Spinal cord (tissue), 10 donors: ENCODE results near the gene B3GALNT2. TPM values are rescaled to one million over a fixed set of nuclear protein-coding genes. Genes with fewer than 3 reads are reported as not detected.

ENCODE experiments used
- DNase-seq, 6 donors: peaks; one replicate each; pipeline versions ENCODE4 v3.0.0 to v3.0.0-alpha.2; 2013 to 2015; ENCODE audit warnings: low spot score in 6 of 6, low read depth in 4 of 6
- H3K27ac ChIP-seq: one replicate; pipeline ENCODE4 v1.5.1; 2013; ENCODE audit warnings: low read depth, low read length, control low read depth
- H3K27me3 ChIP-seq: one replicate; pipeline ENCODE4 v1.6.1; 2013; ENCODE audit warnings: low read length; ENCODE audit not compliant: control insufficient read depth, insufficient read depth
- H3K36me3 ChIP-seq: one replicate; pipeline ENCODE4 v1.6.1; 2013; ENCODE audit warnings: low read length; ENCODE audit not compliant: control insufficient read depth, insufficient read depth
- H3K4me1 ChIP-seq: one replicate; pipeline ENCODE4 v1.6.1; 2013; ENCODE audit warnings: low read length; ENCODE audit not compliant: control insufficient read depth, insufficient read depth
- H3K4me3 ChIP-seq: one replicate; pipeline ENCODE4 v1.5.1; 2013; ENCODE audit warnings: low read depth, low read length, control low read depth
- H3K9me3 ChIP-seq: one replicate; pipeline ENCODE4 v1.6.1; 2013; ENCODE audit warnings: low read length; ENCODE audit not compliant: control insufficient read depth, insufficient read depth
- WGBS: methylation state at CpG from one replicate; pipeline ENCODE4 v1.1.5; 2013; ENCODE audit warnings: missing lambda C conversion rate; ENCODE audit not compliant: insufficient coverage; 5-methylcytosine and 5-hydroxymethylcytosine counted together
- polyA plus RNA-seq, 2 donors: library from polyadenylated mRNA; unstranded; fragments of 120-200 nt; gene quantifications; one replicate each; pipeline ENCODE4 v1.2.1, GENCODE V29; 2013; ENCODE audit not compliant: insufficient read length in 2 of 2
- total RNA-seq, 2 donors: library from RNA; depleted of rRNA in 1 of 2; stranded (reverse); fragments of 120-200 nt in 1 of 2; fragments of >200 nt in 1 of 2; gene quantifications; one replicate each; pipeline versions ENCODE4 v1.2.3 to v1.2.4, GENCODE V29; 2013 to 2014
- donor health status: healthy.

Gene B3GALNT2
- total and polyA plus RNA-seq, 4 donors = 10.1 to 31.1 (median 21.4) TPM

DNA sequence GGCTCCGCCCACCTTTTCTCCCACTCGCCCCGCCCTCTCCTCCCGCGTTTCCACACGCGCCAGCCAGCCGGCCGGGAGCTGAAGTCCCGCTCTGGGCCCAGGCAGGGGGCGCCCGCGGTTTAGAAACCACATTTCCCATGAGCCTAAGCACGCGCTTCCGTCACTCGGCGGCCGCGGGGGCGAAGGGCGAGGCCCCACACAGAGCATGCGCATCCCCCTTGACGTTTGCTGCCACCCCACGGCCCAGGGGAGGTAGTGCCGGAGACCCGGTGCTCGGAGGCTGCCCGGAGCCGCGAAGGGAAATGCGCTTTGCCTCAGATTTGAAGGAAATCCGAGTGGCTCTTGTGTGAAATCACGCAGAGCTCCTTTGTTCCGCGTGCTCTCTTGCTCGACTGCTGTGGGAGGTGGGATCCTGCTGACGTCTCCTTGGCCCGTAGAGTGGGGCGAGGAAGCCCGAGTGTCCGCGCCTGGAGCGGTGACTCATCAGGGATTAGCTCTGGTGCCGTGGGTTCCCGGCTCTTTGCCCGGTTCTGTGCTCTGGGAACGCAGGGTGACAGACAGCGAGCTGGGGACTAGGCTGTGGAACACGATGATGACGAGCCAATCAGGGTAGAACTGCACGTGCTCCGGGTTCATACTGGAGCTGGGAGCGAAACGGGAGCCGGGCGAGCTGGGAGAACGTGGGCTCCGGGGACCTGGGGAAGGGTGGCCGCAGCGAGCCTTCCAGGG is 406 bp upstream of the B3GALNT2 start:
- WGBS = 0% methylated on average over 61 of the region's 61 CpGs
- Histone ChIP-seq H3K27me3 (no peaks in the 10 kb centered on the region), H3K4me1 (peaks cover 15% of the 10 kb centered on the region), H3K9me3 (no peaks in the 10 kb centered on the region), H3K36me3 (no peaks in the 10 kb centered on the region), H3K4me3 (peak overlapping the region; percentile 91), H3K27ac (peak overlapping the region; percentile 100)
- peak; percentile 97 to 100 (median 99) for DNase-seq

DNA sequence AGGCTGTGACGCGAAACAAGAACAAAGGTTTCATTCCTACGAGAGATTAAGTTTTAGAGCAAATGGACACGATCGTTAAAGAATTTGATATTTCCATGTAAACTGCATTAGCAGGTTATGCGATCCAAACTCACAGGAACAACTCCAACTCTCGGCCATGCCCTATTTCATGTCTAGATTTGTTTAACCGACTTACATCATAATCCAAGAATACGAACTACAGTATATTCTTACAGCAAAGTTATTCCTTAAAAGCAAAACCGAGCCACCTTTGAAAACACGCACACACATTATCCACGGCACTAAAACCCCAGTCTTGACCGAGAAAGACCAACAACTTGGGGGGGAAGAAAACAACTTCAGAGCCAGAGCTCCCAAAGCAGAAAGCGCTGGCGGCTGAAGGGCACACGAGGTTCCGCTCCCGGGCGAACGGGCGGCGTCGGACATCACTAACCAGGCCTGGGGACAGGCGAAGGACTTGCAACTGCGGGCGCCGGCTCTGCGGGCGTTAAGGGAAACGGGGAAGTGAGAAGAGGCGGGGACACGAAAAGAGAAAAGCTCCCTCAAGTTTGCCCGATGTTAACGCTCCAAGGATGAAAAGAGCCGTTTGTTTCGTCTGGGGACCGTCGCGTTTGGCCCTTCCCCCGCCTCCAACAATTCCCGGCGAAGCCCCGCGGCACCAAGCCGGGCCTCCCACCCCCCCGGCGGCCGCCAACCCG is 690 bp downstream of the B3GALNT2 start:
- Histone ChIP-seq H3K4me1 (peaks cover 15% of the 10 kb centered on the region), H3K27ac (peak overlapping the region; percentile 100)
- DNase-seq = peak in 4 of 6 donors; percentile 42 to 77 (median 66)

DNA sequence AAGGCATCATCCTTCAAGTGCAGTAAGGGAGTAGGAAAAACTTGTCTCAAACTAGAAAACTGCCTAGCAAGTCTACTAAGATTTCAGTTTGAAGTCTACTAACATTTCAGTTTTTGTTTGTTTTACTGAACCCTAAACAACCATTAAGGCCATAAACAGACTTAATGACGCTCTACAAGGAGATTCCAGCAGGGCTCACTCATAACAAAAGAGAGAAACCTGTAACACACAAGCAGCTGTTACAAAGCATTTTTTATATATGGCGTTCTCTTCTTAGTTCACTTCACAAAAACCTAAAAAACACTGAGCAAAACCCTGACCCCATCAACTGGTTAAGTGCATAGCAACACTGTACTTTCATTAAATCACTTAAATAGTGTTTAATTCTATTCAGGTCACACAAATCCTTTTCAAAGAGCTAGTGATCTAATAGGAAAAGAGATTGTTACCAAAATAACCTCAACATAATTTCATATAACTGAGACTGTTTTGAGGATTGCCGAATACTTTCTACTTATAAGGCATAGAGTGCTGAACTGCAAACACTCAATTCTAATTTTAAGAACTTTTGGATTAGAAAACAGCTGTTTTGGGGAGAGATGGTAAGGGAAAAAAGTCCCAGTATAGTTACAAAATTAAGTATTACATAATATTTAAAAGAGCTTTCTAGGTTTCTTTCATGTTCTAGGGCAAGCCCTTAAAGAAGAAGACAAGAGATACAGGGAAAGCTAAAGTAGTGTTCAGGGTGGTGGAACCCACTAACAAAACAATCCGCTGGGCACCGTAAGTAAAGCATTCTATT is 1.4 kb downstream of the B3GALNT2 start:
- Histone ChIP-seq H3K4me3 (peak overlapping the region; percentile 91), H3K4me1 (peaks cover 15% of the 10 kb centered on the region), H3K27me3 (no peaks in the 10 kb centered on the region), H3K9me3 (no peaks in the 10 kb centered on the region), H3K36me3 (no peaks in the 10 kb centered on the region), H3K27ac (peak overlapping the region; percentile 100)
- peak in 2 of 6 donors; percentile 24 to 59 for DNase-seq
- WGBS = 7% methylated on average over 3 of the region's 5 CpGs

More for the DNA sequence above, 690 bp downstream of the B3GALNT2 start:
- Histone ChIP-seq H3K27me3 (no peaks in the 10 kb centered on the region), H3K4me3 (peak overlapping the region; percentile 91), H3K36me3 (no peaks in the 10 kb centered on the region), H3K9me3 (no peaks in the 10 kb centered on the region)
- under 1% methylated on average over 42 of the region's 49 CpGs for WGBS

DNA sequence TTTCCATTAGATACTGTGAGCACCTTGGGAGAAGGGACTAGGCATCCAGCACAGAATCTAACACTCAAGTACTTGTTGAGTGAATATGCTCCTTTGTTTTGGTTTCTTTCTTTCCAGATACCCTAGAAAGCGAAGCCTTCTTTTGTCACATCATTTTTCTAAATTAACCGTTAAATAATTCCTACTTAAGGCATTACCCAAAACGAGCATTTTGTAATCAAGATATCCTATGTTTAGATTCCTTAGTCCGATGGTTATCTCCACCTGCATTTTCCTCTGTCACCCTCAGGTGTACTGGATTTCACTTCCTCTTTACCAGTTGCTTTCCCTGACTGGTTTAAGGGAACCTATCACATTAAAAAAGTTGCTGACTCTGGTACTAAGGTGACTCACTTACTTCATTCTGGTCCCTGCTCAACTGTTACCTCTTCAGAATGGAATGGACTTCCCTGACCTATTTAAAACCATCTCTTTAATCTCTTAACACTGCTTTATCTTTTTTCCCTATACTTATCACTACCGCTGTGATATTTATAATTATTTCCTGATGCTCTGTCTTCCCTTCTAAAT is 3.2 kb downstream of the B3GALNT2 start:
- Histone ChIP-seq H3K27ac (no peak overlapping the region), H3K9me3 (no peaks in the 10 kb centered on the region), H3K27me3 (no peaks in the 10 kb centered on the region), H3K36me3 (no peaks in the 10 kb centered on the region), H3K4me3 (no peak overlapping the region), H3K4me1 (peaks cover 15% of the 10 kb centered on the region)
- 98% methylated on average over 4 of the region's 5 CpGs for WGBS
- no peak for DNase-seq

DNA sequence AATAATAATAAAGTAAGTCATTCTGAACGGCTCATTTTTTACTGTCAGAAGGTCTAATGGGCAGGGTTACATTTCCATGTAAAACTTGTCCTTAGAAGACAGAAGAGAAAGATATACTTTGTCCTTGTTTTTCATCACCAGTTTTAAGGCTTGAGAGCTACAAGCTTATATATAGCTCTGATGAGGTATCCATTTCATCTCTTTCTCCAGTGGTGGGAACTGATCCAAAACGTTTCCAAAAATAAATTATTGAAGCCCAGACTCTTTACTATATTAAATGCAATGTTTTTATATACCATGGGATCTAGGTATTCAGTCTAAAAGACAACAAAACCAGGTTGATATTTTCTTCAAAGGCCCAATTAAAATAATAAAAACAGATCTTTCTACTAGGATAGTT is 8.7 kb downstream of the B3GALNT2 start:
- DNase-seq = no peak
- Histone ChIP-seq H3K27me3 (no peaks in the 10 kb centered on the region), H3K4me3 (no peak overlapping the region), H3K36me3 (peaks cover 16% of the 10 kb centered on the region), H3K27ac (no peak overlapping the region), H3K9me3 (no peaks in the 10 kb centered on the region), H3K4me1 (no peaks in the 10 kb centered on the region)
- no CpG with 5 or more reads among the region's 2 CpGs for WGBS

DNA sequence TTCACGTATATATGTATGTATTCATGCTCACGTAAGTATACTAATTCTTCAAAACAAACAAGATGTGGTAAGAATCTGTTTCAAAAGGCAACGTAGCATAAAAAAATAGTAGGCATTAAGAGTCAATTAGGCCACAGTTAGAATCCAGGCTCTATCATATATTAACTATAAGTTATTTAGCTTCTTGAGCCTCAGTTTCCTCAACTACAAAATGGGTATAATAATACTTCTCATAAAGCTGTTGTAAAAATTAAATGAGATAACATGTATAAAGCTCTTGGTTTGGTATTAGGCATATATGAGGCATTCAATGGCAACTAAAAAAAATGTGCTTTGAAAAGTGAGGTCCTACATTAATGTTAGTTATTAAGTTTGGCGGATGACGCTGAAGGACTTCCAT is 9.2 kb downstream of the B3GALNT2 start:
- H3K4me3 ChIP-seq = no peak overlapping the region
- H3K4me1 ChIP-seq = no peaks in the 10 kb centered on the region
- H3K27ac ChIP-seq = no peak overlapping the region
- no peak for DNase-seq
- no peaks in the 10 kb centered on the region for H3K27me3 ChIP-seq
- no CpG with 5 or more reads among the region's 5 CpGs for WGBS
- peaks cover 16% of the 10 kb centered on the region for H3K36me3 ChIP-seq
- H3K9me3 ChIP-seq = no peaks in the 10 kb centered on the region

DNA sequence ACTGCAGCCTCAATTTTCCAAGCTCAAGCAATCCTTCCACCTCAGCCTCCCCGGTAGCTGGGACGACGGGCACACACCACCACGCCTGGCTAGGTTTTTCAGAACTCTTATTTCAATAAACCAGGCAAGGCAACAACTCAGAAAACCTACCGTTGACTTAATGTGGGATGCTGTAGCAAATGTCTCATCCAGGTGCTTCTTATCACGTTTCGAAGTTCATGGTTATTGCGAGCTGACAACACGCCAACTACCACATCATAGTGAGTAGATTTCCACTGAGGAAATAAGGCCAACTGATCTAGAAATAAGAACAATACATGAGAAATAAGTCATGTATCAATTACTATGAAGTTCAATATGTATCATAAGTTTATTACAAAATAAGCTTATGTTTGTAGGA is 9.7 kb downstream of the B3GALNT2 start:
- H3K4me1 ChIP-seq = no peaks in the 10 kb centered on the region
- peaks cover 16% of the 10 kb centered on the region for H3K36me3 ChIP-seq
- H3K9me3 ChIP-seq = no peaks in the 10 kb centered on the region
- H3K27me3 ChIP-seq = no peaks in the 10 kb centered on the region
- H3K4me3 ChIP-seq = no peak overlapping the region
- H3K27ac ChIP-seq = no peak overlapping the region
- DNase-seq = no peak
- 96% methylated on average over 4 of the region's 9 CpGs for WGBS

DNA sequence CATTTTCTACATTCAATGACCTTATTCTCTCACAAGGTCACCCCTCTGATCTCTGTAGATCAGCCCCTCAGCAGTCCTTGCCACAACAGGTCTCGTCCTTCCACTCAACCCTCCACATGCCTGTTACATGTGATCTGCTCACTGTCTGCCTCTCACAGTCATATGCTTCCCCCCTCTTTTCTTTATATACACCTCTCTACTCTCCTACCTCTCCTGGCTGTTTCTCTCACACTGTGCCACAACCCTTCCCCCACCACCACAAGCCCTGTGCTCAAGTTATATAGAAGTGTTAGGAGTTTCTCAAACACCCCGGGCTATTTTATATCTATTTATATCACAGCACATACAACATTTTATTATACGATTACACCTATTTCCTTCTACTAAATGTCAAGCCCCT is 12.6 kb downstream of the B3GALNT2 start:
- no peak for DNase-seq
- H3K9me3 ChIP-seq = no peaks in the 10 kb centered on the region
- H3K4me3 ChIP-seq = no peak overlapping the region
- H3K36me3 ChIP-seq = peaks cover 20% of the 10 kb centered on the region
- no peaks in the 10 kb centered on the region for H3K27me3 ChIP-seq
- 92% methylated on average over 1 of the region's 3 CpGs for WGBS
- no peaks in the 10 kb centered on the region for H3K4me1 ChIP-seq
- no peak overlapping the region for H3K27ac ChIP-seq

DNA sequence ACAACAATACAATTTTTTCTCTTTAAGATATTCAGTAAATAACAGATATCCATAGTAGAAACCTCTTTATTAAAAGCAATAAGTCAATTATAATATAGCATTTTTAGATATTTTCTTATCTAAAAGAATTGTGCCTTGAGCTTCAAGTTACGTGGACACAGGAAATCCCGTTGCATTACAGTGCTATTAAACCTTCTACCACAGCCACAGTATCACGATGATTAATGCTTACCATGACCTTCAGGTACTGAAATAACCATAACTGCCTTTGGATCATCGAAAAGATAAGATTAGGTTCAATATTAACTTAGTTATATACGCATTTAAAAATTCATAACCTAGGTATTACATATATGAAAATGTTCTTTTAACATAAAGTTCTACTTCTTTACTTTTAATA is 17.9 kb downstream of the B3GALNT2 start:
- Histone ChIP-seq H3K4me3 (no peak overlapping the region), H3K9me3 (peaks cover 7% of the 10 kb centered on the region), H3K27me3 (no peaks in the 10 kb centered on the region), H3K27ac (no peak overlapping the region), H3K36me3 (peaks cover 12% of the 10 kb centered on the region), H3K4me1 (no peaks in the 10 kb centered on the region)
- DNase-seq = no peak
- 100% methylated on average over 3 of the region's 5 CpGs for WGBS
